ENCODE results near the gene ABCF3. TPM values are rescaled to one million over a fixed set of nuclear protein-coding genes. Genes with fewer than 3 reads are reported as not detected.

ABCF3 gene
- total RNA-seq, 4 donors from 2014 or later = 31.8 to 54.9 (median 39.5) TPM

DNA sequence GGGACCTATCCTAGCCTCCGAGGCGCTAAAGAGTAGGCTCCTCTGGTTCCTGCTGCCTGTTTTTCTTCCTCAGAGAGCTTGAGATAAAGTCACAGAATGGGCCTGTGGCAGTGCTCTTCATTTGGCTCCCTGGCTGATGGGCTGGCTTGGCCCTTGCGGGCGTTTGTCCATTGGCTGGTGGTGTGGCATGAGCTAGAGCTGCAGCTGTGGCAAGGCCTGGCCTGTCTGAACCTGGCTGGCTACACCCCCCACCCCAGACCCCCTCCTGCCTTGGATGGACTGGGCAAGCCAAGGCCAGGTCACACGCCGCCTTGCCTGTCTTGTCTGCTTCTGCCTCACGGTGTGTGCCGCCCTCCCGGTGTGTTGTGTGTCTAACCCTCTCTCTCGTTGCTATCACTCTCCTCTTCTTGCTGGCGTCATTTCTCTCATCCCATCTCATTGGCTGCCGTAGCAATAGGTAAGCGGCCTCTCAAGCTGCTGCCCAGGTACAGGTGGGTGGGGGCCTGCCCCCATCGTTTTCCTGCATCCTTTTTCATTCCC, 8.2 kb upstream of the ABCF3 start:
- no peak for ATAC-seq
- peaks cover 3 to 62% (median 25%) of the 10 kb centered on the region in 3 donors for H3K4me1 ChIP-seq
- H3K4me3 ChIP-seq = peak overlapping the region in 1 of 2 donors; percentile 97
- H3K27ac ChIP-seq = peak overlapping the region in 3 of 4 donors; percentile 91 to 98 (median 94)
- no peaks in the 10 kb centered on the region for H3K27me3 ChIP-seq
- no peaks in the 10 kb centered on the region for H3K9me3 ChIP-seq
- 72 to 90% methylated on average over 6 to 10 of the region's 14 CpGs for WGBS, 2 donors (ENCODE audit: low coverage in 1 of 2)
- H3K36me3 ChIP-seq = peaks cover 4 to 60% of the 10 kb centered on the region in 2 donors
- TF ChIP-seq, protein P1, sequence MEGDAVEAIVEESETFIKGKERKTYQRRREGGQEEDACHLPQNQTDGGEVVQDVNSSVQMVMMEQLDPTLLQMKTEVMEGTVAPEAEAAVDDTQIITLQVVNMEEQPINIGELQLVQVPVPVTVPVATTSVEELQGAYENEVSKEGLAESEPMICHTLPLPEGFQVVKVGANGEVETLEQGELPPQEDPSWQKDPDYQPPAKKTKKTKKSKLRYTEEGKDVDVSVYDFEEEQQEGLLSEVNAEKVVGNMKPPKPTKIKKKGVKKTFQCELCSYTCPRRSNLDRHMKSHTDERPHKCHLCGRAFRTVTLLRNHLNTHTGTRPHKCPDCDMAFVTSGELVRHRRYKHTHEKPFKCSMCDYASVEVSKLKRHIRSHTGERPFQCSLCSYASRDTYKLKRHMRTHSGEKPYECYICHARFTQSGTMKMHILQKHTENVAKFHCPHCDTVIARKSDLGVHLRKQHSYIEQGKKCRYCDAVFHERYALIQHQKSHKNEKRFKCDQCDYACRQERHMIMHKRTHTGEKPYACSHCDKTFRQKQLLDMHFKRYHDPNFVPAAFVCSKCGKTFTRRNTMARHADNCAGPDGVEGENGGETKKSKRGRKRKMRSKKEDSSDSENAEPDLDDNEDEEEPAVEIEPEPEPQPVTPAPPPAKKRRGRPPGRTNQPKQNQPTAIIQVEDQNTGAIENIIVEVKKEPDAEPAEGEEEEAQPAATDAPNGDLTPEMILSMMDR (IDR thresholded peaks at IDR 0.05) = no peak
- TF ChIP-seq EP300 (IDR thresholded peaks at IDR 0.05) (no peak), POLR2AphosphoS5 (IDR thresholded peaks at IDR 0.05) (no peak), POLR2A (IDR thresholded peaks at IDR 0.05) (no peak)

DNA sequence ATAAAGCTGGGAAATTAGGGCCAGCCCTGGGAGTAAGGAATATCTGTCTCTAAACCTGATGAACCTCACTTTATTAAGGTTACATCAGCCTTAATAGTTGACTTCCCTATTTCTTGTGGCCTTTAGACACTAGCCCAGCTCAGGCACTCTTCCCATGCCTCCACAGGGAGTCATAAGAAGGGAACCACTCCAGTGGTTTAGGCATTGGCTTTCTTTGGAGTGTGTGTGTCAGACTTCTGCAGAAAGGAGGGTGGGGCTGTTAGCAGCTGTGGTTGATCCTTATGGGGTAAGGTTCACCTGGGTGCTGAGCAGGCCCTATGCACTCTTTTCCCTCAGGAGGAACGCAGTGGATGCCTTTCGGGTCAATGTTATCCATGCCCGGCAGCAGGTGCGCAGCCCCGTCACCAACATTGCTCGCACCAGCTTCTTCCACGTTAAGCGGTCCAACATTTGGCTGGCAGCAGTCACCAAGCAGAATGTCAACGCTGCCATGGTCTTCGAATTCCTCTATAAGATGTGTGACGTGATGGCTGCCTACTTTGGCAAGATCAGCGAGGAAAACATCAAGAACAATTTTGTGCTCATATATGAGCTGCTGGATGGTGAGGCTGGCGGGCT, 7.4 kb upstream of the ABCF3 start:
- TF ChIP-seq EP300 (IDR thresholded peaks at IDR 0.05) (no peak), POLR2AphosphoS5 (IDR thresholded peaks at IDR 0.05) (no peak), POLR2A (IDR thresholded peaks at IDR 0.05) (no peak)
- TF ChIP-seq, protein P1 (IDR thresholded peaks at IDR 0.05) = no peak
- ATAC-seq = no peak
- H3K36me3 ChIP-seq = peaks cover 4 to 68% of the 10 kb centered on the region in 2 donors
- no peak overlapping the region for H3K27ac ChIP-seq
- H3K9me3 ChIP-seq = no peaks in the 10 kb centered on the region
- 92 to 96% methylated on average over 5 to 6 of the region's 13 CpGs for WGBS, 2 donors (ENCODE audit: low coverage in 1 of 2)
- no peak overlapping the region for H3K4me3 ChIP-seq
- no peaks in the 10 kb centered on the region for H3K27me3 ChIP-seq
- peaks cover 3 to 58% (median 25%) of the 10 kb centered on the region in 3 donors for H3K4me1 ChIP-seq

DNA sequence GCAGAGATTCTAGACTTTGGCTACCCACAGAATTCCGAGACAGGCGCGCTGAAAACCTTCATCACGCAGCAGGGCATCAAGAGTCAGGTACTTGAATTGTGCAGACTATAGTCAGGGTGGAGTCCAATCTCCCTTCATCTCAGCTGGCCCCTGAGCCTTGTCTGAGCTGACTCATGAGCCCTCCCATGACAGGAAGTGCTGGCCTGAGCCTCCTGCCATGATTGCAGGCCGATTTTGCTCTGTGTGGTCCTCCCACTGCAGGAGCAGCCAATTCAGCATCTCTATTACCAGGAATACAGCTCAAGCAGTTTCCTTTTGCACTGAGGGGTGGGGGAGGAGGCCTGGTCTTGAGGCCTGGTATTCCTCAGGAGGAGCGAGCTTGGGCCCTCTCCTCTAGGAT, 5.8 kb upstream of the ABCF3 start:
- Histone ChIP-seq H3K9me3 (no peaks in the 10 kb centered on the region), H3K4me1 (peaks cover 3 to 54% (median 20%) of the 10 kb centered on the region in 3 donors), H3K27me3 (no peaks in the 10 kb centered on the region), H3K4me3 (no peak overlapping the region), H3K27ac (no peak overlapping the region), H3K36me3 (peaks cover 4 to 78% of the 10 kb centered on the region in 2 donors)
- 50 to 89% methylated on average over 1 to 5 of the region's 6 CpGs for WGBS, 2 donors (ENCODE audit: low coverage in 1 of 2)
- no peak for ATAC-seq
- TF ChIP-seq, protein P1 (IDR thresholded peaks at IDR 0.05) = no peak
- TF ChIP-seq POLR2A (IDR thresholded peaks at IDR 0.05) (no peak), EP300 (IDR thresholded peaks at IDR 0.05) (no peak), POLR2AphosphoS5 (IDR thresholded peaks at IDR 0.05) (no peak)

GRCh38 chr3:184181596-184181995, 4.4 kb upstream of the ABCF3 start:
- Histone ChIP-seq H3K4me1 (peaks cover 3 to 47% (median 20%) of the 10 kb centered on the region in 3 donors), H3K36me3 (peaks cover 4 to 78% of the 10 kb centered on the region in 2 donors), H3K27me3 (no peaks in the 10 kb centered on the region), H3K27ac (no peak overlapping the region), H3K9me3 (no peaks in the 10 kb centered on the region), H3K4me3 (no peak overlapping the region)
- no peak for ATAC-seq
- WGBS, 2 donors (ENCODE audit: low coverage in 1 of 2) = 89 to 94% methylated on average over 5 of the region's 9 CpGs
- TF ChIP-seq, protein P1 (IDR thresholded peaks at IDR 0.05) = no peak
- no peak for TF ChIP-seq EP300 (IDR thresholded peaks at IDR 0.05)
- no peak for TF ChIP-seq POLR2A (IDR thresholded peaks at IDR 0.05)
- no peak for TF ChIP-seq POLR2AphosphoS5 (IDR thresholded peaks at IDR 0.05)

DNA sequence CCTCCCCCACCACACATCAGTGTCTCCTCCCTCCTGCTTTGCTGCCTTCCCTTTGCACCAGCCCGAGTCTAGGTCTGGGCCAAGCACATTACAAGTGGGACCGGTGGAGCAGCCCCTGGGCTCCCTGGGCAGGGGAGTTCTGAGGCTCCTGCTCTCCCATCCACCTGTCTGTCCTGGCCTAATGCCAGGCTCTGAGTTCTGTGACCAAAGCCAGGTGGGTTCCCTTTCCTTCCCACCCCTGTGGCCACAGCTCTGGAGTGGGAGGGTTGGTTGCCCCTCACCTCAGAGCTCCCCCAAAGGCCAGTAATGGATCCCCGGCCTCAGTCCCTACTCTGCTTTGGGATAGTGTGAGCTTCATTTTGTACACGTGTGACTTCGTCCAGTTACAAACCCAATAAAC, 2.3 kb upstream of the ABCF3 start:
- H3K27me3 ChIP-seq = no peaks in the 10 kb centered on the region
- WGBS, 2 donors (ENCODE audit: low coverage in 1 of 2) = 35% methylated on average over 2 of the region's 5 CpGs; no CpG with 5 or more reads in 1 of the 2 donors
- peaks cover 0 to 47% (median 16%) of the 10 kb centered on the region in 3 donors for H3K4me1 ChIP-seq
- no peak overlapping the region for H3K4me3 ChIP-seq
- peak overlapping the region in 1 of 4 donors; percentile 2 for H3K27ac ChIP-seq
- H3K36me3 ChIP-seq = peaks cover 4 to 73% of the 10 kb centered on the region in 2 donors
- TF ChIP-seq EP300 (IDR thresholded peaks at IDR 0.05) (no peak), POLR2AphosphoS5 (IDR thresholded peaks at IDR 0.05) (no peak), POLR2A (IDR thresholded peaks at IDR 0.05) (no peak)
- TF ChIP-seq, protein P1 (IDR thresholded peaks at IDR 0.05) = no peak
- no peaks in the 10 kb centered on the region for H3K9me3 ChIP-seq
- no peak for ATAC-seq

All from gastroesophageal sphincter (tissue), 4 donors.